Left cardiac atrium (tissue), 4 donors: ENCODE measurements around the gene CERKL. TPM values are rescaled to one million over a fixed set of nuclear protein-coding genes. Genes with fewer than 3 reads are reported as not detected.
A peak's percentile ranks its signal among the peaks of the same experiment; 100 is the strongest.
"Not testable (repeated sequence)": the region's sequence is repeated elsewhere in the genome, so short reads cannot be mapped to it uniquely, and the experiment has no call there.

Experiments
- ATAC-seq, 2 donors: fragments of 200-7000 bp; cut with Tn5 transposase; one replicate each; pipeline ENCODE4 v1.9.1; 2020; ENCODE audit warnings: mild to moderate bottlenecking in 2 of 2, moderate library complexity in 2 of 2
- DNase-seq: peaks from one replicate; pipeline ENCODE4 v3.0.0-alpha.2; 2020
- intact Hi-C, 2 donors: fragments of 100-400 bp; cut with DNase I; formaldehyde crosslinking; loops; one replicate each; pipeline versions ENCODE4 v1.14.1 to v1.15.1; 2022 to 2023
- long read RNA-seq: library from polyadenylated mRNA; unstranded; transcript quantifications from one replicate; pipeline ENCODE4 v2.0.0, GENCODE V29; 2021
- total RNA-seq, 2 donors: library from RNA; stranded (reverse); fragmentation: NEBNext Ultra II Directional; extraction: Animal tissue kit (Norgen Biotek cat#: 25700); gene quantifications; one replicate each; pipeline ENCODE4 v1.2.1, GENCODE V29; 2021
- donor health status: DM: no; HTN: yes; CAD: no.
- donor health status: DM: no; HTN: yes; CAD: no; lungs with severe emphysema.
- donor health status: DM: yes; HTN: yes; CAD: no.
- donor health status: Dilated cardiomyopathy.

CERKL gene
- total RNA-seq = not detected
- long read RNA-seq = 0 reads

- peak; percentile 40 for DNase-seq
Measured at GRCh38 chr2:181656450-181657291, at the start of gene CERKL. TSS of gene CERKL (minus strand) at chr2:181657105. CDS start at chr2:181657006, 99 bp downstream.

GRCh38 chr2:181702519-181702918 is 45.6 kb upstream of the CERKL start:
- ATAC-seq, DNase-seq, intact Hi-C loops: not testable (repeated sequence)

More at GRCh38 chr2:181656450-181657291, at the start of gene CERKL:
- intact Hi-C loops = no loop called here
- ATAC-seq = peak; percentile 78 to 97

GRCh38 chr2:181698223-181698622 is 41.3 kb upstream of the CERKL start:
- DNase-seq (no peak), ATAC-seq (peak in 1 of 2 donors; percentile 46)
- intact Hi-C loops = no loop called here

- DNase-seq = no peak
- intact Hi-C loops = no loop called here
- ATAC-seq = peak in 1 of 2 donors; percentile 30
Measured at GRCh38 chr2:181697571-181697970, 40.7 kb upstream of the CERKL start.

GRCh38 chr2:181697126-181697525 is 40.2 kb upstream of the CERKL start:
- ATAC-seq (no peak), DNase-seq (no peak)
- intact Hi-C loops = no loop called here

GRCh38 chr2:181694271-181694670 is 37.4 kb upstream of the CERKL start:
- no peak for ATAC-seq
- DNase-seq = no peak
- intact Hi-C loops = no loop called here

- no peak for DNase-seq
- intact Hi-C loops = no loop called here
- no peak for ATAC-seq
Measured at GRCh38 chr2:181690860-181691259, 34.0 kb upstream of the CERKL start.

- ATAC-seq (no peak), DNase-seq (no peak)
- intact Hi-C loops = no loop called here
Measured at GRCh38 chr2:181686576-181687185, 29.8 kb upstream of the CERKL start.

GRCh38 chr2:181685150-181685688 is 28.3 kb upstream of the CERKL start:
- intact Hi-C loops = no loop called here
- ATAC-seq = no peak
- DNase-seq = no peak

GRCh38 chr2:181684454-181685149 is 27.7 kb upstream of the CERKL start:
- ATAC-seq (no peak), DNase-seq (no peak)
- intact Hi-C loops = no loop called here

- DNase-seq = no peak
- ATAC-seq = no peak
- intact Hi-C loops = no loop called here
Measured at GRCh38 chr2:181683518-181684453, 26.9 kb upstream of the CERKL start.

- intact Hi-C loops = no loop called here
Measured at GRCh38 chr2:181682795-181683517, 26.1 kb upstream of the CERKL start.

GRCh38 chr2:181682026-181682789 is 25.3 kb upstream of the CERKL start:
- ATAC-seq (no peak), DNase-seq (no peak)
- intact Hi-C loops = no loop called here

More at GRCh38 chr2:181682795-181683517, 26.1 kb upstream of the CERKL start:
- DNase-seq (no peak), ATAC-seq (no peak)

- DNase-seq (no peak), ATAC-seq (no peak)
- intact Hi-C loops = no loop called here
Measured at GRCh38 chr2:181680937-181681811, 24.3 kb upstream of the CERKL start.

GRCh38 chr2:181680055-181680936 is 23.4 kb upstream of the CERKL start, which contains the start of gene NEUROD1:
TSS of gene NEUROD1 (minus strand) at chr2:181680517. CDS start at chr2:181678860, 1,657 bp downstream.
- ATAC-seq (no peak), DNase-seq (no peak)
- intact Hi-C loops = no loop called here
